NCI-H748 (cell line): ENCODE results near the gene MMP15.
"Not testable (repeated sequence)": the region's sequence is repeated elsewhere in the genome, so short reads cannot be mapped to it uniquely, and the experiment has no call there.

Experiments used
- DNase-seq: peaks from one replicate; lab custom pipeline; 2025; ENCODE audit not compliant: unreplicated experiment; lab: John Stamatoyannopoulos, UW

MMP15 gene

DNA sequence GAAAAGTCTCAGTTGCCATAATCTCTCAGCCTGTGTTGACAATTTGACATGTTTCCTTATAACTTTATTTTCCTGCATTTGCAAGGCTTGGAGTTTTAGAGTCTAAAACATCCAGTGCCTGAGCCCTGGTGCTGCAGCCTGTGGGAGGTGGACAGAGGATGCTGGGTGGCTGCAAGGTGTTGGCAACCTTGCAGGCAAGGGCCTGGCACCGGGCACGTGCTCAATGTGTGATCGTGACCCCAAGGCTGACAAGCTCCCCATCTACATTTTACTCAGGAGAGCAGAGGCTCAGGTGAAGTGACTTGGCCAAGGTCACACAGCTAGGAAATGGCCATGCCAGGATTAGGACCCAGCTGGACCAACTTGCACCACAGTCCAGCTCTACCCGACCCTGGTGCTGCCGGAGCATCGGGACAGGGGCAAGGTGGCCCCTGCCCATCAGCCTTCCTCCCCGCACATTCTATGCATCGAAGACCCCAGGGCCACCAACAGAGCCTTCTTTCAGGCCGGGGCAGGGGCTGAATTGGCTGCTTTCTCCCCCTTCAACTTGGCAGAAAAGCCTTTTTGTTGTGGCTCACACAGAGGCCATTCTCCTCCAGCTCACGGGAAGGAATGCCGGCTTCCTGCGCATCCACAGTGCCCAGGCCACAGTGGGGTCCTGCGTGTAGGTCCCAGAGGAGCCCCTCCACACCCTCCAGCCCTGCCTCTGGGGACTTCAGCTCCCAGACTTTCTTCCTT, 23.1 kb downstream of the MMP15 start:
- no peak for DNase-seq

DNA sequence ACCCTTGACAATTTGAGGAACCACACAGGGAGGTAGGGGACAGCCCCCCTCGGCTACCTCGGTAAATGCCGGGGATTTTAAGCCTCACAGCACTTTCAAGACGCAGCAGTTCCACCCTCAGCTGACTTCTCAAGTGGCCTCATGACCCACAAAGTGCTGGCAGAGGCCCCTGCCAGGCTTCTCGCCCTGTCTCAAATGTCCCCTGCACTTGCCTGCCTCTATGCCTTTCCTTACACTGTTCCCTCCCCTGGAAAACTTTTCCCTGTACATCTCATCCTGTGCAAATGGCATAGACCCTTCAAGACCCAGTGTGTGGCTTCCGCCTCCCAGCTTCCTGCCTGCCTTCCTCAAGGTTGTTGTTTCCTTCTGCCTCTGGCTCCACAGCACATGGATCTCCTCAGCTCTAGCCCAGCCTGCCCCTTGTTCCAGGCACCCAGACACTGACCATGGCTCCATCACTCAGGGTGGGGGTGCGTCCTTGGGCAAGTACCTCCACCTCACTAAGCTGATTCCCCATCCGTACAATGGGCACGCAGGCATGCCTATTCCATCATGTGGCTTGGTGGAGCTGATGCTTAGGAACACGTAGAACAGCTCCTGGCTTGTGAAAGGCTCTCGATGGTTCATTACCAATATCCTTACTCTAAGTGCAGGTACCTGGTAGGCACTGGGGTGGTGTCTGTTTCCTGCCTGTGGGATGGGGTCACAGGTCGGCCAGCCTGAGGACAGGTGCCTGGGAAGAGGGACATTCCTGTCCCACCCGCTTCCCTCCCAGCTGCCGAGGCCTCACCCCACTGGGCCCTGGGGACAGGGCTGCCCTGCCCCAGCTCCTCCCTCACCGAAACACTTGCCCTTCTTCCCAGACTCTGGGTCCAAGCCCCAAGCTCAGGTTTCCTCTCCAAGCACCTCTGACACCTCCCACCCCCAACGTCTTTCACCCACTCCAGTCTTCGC, 24.0 kb downstream of the MMP15 start:
- DNase-seq, result no peak

DNA sequence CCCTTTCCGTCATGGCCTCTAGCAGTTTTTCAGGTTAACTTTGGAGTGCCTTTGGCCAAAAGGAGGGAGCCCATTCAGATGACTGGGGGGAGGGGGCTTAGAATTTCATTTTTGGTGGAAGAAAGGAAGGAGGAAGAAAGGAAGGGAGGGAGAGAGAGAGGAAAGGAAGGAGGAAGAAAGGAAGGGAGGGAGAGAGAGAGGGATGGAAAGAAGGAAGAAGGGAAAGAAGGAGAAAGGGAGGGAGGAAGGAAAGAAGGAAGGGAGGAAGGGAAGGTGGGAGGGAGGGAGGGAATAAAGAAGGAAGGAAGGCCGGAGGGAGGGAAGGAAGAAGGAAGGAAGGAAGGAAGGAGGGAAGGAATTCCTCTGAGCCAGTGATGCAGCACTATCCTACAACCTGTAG, 25.7 kb downstream of the MMP15 start:
- no peak for DNase-seq

DNA sequence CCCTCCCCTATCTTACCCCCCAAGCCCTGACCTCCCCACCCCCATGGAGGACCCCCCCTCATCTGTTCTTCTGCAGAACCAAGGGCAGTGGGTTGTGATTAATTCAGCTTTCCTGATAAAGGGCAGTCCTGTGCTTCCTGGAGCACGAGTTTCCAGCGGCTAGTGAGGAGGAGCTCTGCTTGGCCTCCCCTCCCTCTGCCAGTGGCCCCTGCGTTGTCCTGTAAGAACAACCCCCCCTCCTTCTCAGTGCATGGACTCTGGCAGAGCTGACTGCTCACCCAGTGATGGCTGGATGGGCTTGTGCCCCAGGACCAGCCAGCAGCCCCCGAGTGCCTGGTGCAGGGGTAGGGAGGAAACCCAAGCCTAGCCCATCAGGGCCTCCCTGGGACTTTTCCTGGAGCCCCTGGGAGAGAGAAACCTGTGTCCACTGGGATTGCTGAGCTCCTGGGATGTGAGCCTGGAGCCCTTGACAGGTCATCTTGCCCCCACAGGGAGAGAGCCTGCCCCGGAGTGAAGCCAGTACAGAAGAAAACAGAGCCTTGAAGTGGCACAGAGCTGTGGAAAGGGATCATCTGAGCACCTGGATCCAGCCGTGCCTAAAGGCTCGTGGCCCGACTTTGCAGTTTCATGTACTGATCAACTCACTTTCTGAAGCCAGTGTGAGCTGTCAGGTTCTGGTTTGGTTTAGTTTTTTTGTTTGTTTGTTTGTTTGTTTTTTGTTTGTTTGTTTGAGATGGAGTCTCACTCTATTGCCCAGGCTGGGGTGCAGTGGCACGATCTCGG, 26.5 kb downstream of the MMP15 start:
- DNase-seq, result no peak

DNA sequence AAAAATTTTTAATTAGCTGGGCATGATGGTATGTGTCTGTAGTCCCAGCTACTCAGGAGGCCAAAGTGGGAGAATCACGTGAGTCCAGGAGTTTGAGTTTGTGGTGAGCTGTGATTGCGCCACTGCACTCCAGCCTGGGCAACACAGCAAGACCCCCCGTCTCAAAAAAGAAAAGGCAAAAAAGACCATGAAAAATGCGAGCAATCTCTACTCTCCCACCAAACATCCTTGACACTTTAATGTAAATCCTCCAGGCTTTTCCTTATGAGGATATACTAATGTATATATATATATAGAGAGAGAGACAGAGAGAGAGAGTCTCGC, 28.1 kb downstream of the MMP15 start:
- DNase-seq, result no peak

DNA sequence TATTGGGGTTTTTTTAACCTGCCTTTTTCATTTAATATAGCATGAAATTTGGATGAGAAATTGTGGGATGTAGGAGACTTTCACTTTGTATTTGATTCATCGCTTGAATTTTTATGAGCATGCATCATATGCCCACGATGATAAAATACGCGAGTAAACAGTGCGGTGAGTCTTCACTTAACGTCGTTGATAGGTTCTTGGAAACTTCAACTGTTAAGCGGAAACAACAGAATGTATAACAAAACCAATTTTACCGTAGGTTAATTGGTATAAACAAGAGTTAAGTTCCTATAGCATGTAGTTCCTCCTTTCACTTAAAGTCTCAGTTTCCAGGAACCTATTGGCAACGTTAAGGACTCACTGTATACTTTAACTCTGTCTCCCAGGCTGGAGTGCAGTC, 28.7 kb downstream of the MMP15 start:
- DNase-seq, result no peak

DNA sequence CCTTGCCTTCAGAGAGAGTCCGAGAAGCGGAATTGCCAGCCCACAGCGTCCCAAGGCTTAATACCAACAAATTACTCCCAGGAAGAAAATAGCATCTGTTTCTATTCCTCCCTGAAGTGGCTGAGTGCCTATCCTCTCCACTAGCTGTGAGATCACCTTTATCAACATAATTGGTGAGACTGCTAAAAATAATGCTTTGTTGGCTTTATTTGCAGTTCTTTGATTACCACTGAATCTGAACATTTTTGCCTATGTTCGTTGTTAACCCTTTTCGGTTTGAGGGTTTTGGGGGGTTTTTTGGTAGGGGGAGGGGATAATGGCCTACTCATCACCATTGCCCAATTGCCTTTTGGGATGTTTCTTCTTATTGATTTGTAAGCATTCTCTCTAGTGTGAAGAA, 31.0 kb downstream of the MMP15 start:
- no peak for DNase-seq

DNA sequence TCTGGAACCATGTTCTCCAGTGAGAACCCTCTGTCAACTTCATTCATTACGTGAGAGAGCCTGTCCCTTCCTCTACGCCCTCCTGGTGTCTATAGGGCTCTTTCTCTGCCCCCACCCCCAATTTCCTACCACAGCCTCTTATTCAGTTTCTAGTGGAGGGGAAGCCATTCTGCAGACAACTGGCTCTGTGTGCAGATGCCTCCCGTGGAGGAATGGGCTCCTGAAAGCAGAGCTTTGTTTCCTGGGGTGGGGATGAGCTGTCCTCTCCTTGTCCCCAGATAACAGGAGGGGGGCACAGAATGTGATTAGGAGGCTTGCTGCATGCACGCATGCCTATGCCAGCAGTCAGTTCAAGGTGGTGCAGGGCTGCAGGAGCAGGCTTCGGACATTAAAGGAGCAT, 31.6 kb downstream of the MMP15 start:
- DNase-seq, result no peak

DNA sequence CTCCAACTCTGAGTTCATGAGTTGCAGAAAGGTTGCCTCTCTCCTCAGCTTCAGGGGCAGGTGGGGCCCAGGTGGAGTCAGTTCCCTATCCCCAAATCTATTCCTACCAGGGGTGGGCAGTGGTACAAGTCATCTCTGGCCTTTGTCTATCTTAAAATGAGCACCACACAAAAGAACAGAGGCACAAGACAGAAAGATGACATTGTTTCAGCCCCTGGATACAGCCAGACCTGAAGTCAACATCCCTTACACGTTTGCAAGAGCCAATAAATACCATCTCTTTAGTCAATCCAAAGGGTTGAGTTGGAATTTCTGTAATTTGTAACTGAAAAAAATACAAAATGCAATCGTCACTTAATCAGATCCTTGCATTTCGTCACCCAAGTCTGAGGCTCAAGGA, 32.2 kb downstream of the MMP15 start:
- DNase-seq, result no peak

DNA sequence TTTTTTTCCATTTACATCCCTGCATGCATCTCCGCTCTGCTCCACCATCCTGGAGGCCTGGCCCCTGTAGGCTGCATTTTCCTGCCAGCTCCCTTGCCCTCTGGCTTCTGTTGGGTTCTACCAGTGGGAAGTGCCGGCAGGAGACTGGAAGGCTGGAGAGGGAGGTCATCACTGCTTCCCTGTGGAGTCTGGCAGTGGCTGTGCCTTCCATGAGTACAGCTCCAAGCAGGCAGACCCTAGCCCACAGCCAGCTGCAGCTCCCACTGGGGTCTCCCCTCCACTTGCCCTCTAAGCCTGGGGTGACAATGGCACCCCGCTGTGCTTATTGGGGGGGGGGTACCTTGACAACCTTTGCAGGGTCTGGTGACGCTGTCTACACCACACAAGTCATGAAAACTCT, 37.3 kb downstream of the MMP15 start:
- no peak for DNase-seq

DNA sequence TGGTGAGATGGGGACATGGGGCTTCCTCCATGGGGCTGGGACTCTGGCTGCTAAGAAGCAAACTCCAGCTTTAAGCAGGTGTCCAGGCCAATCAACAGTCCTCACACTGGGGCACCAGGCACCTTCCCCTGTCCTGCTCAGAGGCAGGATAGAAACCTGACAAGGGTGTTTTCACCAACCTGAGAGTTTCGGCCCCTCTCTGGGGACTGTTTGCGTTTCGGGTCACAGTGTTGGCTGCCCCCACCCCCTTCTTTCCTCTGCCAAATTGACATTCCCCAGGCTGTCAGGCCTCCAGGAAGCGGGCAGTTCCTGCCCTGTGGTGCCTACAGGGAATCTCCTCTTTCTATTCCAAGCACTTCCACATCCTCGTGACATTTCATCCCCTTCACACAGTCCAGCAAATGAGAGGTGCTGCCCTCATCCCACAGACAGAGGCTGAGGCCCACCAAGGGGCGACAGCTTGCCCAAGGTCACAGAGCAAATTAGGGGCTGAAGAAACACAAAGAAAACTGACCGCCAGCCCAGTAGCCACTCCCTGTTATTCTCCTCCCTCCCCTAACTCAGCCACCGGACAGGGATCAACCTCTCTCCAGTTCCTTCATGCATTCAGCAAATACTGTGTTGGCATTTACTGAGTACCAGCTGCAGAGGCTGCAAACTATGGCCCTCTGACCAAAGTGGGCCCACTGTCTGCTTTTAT, 38.0 kb downstream of the MMP15 start:
- no peak for DNase-seq

DNA sequence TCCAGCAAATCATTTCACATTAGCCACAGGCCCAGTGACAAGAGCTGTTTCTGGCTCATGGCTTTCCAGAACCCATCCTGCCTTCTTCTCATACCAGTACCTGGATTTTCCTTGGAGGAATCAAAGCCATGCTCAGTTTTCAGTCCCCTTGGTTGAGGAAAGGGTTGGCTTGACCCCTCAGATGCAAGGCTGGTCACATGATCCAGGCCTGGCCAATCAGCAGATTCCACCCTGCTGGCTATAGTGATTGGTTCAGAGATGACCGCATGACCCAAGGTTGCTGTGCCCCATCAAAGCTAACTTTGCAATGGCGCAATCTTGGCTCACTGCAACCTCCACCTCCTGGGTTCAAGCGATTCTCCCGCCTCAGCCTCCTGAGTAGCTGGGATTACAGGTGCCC, 45.0 kb downstream of the MMP15 start:
- DNase-seq, result no peak

DNA sequence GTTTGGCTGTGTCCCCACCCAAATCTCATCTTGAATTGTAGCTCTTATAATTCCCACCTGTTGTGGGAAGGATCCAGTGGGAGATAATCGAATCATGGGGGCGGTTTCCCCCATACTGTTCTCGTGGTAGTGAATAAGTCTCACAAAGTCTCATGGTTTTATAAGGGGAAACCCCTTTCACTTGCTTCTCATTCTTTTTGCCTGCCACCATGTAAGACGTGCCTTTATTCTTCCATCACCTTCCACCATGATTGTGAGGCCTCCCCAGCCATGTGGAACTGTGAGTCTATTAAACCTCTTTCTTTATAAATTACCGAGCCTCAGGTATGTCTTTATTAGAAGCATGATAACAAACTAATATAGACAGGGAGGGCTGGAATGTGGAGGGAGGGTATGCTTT, 46.6 kb downstream of the MMP15 start:
- not testable (repeated sequence) for DNase-seq

DNA sequence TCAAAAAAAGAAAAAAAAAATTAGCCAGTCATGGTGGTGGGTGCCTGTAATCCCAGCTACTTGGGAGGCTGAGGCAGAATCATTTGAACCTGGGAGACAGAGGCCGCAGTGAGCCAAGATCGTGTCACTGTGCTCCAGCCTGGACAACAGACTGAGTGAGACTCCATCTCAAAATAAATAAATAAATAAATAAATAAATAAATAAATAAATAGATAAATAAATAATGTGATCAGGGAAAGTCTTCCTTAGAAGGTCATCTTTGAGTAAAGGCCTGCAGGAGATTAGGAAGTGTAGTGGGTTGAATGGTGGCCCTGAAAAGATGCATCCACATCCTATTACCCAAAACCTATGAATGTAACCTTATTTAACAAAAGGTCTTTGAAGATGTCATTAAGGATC, 47.5 kb downstream of the MMP15 start:
- DNase-seq, result not testable (repeated sequence)

DNA sequence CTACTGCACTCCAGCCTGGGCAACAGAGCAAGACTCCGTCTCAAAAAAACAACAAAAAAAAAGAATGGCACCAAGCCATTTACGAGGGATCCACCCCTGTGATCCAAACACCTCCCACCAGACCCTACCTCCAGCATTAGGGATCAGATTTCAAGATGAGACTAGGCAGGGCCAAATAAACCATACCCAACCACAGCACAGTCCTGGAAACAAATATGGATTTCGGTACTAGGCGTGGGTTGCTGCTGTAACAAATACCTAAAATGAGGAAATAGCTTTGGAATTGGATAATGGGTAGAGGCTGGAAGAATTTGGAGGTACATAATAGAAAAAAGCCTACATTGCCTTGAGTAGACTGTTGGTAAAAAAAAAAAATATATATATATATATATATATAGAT, 49.1 kb downstream of the MMP15 start:
- DNase-seq, result no peak

DNA sequence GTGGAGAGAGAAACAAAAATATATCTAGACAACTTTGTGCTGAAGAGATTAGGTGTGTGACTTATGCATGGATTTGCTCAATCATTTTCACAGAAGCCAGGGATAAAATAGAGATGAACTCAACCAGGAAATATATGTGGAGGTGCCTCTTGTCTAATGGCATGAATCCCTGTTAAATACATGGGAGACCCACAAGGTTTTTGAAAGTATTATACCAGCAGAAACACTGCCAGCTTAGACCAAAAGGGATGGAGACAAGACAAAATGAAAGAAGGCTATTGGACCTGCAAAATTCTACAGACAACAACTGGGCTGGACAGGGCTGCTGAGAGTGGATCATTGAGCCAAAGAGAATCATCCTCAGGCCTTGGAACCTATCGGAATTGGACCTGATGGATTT, 51.0 kb downstream of the MMP15 start:
- no peak for DNase-seq

DNA sequence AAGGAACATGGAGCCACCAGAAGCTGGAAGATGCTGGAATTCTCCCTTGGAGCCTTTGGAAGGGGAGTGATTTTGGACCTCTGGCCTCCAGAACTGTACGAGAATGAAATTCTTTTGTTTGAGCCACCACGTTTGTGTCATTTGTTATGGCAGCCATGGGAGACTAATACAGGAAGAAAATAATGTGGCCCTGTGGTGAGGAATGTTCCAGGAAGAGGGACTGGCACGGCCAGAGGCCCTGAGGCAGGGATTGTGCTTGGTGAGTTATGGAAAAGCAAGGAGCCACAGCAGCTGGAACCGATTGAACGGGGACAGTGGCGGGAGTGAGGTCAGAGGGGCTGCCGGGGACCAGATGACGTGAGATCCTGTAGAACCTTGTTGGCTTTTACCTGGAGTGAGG, 52.2 kb downstream of the MMP15 start:
- no peak for DNase-seq

DNA sequence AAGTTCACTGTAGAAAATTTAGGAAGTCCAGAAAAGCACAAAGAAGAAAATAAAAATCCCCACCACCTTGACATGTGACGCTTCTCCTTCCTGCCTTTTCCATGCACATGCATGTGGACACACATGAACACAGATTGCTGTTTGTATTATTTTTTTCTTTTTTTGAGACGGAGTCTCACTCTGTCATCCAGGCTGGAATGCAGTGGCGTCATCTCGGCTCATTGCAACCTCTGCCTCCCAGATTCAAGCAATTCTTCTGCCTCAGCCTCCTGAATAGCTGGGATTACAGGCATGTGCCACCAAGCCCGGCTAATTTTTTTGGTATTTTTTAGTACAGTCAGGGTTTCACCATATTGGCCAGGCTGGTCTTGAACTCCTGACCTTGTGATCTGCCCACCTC, 55.1 kb downstream of the MMP15 start:
- DNase-seq, result not testable (repeated sequence)

DNA sequence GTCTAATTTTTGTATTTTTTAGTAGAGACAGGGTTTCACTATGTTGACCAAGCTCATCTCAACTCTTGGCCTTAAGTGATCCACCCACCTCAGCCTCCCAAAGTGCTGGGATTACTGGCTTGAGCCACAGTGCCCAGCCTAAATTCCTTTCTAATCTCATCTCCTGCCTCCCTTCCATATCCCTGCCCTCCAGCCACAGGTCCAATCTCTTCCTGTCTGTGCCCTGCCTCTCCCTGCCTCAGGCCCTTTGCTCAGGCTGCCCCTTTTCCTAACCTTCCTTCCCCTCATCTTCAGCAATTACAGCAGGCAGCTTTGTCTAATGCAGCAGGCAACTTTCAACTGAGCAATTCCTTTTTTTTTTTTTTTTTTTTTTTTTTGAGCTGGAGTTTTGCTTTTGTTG, 56.8 kb downstream of the MMP15 start:
- DNase-seq, result no peak

DNA sequence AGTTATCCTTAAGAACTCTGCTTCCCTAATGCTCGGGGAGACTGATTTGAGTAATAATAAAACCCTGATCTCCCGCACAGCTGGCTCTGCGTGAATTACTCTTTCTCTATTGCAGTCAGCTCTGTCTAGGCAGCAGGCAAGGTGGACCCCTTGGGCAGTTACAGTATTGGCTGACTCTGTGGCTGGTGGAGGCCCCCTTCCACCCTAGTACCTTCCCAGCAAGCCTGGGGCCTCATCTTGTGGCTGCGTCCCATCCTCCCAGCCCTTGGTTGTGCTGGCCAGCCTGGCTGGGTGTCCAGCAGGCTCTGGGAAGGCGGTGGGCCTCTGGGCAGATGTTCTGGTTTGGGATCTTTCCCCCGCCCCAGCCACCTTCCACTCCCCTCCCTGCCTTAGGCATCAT, 59.1 kb downstream of the MMP15 start:
- DNase-seq, result no peak

DNA sequence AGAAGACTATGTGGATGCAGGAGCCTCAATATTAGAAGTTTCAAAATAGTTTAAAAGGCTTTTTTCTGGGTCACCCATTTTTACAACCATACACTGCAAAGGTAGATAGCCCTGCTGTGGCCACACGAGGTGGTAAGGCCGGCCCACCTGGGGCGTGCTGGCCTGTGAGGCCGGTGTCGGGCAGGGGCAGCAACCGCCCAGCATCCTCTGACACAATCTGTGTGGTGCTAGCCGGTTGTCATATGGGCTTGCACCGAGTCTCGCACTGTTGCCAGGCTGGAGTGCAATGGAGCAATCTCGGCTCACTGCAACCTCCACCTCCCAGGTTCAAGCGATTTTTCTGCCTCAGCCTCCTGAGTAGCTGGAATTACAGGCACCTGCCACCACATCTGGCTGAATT, 59.6 kb downstream of the MMP15 start:
- no peak for DNase-seq
